HG03457 (cell line): ENCODE measurements around the gene PGM2L1.
"Not testable (repeated sequence)": the region's sequence is repeated elsewhere in the genome, so short reads cannot be mapped to it uniquely, and the experiment has no call there.

ENCODE experiments used
- ATAC-seq: cut with Tn5 transposase; IDR thresholded peaks from one replicate; pipeline ENCODE4 v1.9.1; 2021; ENCODE audit warnings: moderate number of reproducible peaks; ENCODE audit not compliant: unreplicated experiment

The PGM2L1 gene

DNA sequence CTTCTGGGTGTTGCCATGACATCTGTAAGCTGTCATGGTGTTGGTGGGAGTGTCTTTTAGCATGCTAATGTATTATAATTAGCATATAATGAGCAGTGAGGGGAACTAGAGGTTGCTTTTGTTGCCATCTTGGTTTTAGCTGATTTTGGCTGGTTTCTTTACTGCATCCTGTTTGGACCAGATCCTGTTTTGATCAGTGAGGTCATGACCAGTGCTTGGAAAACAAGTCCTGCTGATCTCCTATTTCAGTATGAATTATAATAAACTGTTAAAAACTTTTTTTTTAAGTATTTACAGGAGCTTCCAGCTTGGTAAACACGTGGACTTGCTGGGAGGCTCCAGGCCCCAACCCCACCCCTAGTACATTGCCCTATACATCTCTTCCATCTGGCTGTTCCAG is 56.3 kb downstream of the PGM2L1 start:
- no peak for ATAC-seq

- no peak for ATAC-seq
Observed at GRCh38 chr11:74339619-74340018, 58.6 kb downstream of the PGM2L1 start.

DNA sequence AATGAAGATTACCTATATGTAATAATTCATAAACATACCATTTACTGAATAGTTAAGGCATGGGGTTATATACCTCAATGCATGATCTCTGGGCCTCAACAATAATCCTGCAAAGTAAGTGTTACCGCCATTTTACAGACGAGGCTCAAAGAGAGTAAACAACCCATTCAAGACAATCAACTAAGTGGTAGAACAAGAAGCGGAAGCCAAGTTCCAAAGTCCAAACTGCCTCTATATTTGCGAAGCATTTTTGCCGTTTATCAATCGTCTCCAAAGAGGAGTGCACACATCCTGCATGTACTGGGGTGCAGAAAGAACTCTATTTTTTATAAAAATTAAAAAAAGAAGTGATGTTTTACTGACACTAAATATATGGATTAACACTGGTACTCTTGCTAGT is 59.3 kb downstream of the PGM2L1 start:
- ATAC-seq, result no peak

DNA sequence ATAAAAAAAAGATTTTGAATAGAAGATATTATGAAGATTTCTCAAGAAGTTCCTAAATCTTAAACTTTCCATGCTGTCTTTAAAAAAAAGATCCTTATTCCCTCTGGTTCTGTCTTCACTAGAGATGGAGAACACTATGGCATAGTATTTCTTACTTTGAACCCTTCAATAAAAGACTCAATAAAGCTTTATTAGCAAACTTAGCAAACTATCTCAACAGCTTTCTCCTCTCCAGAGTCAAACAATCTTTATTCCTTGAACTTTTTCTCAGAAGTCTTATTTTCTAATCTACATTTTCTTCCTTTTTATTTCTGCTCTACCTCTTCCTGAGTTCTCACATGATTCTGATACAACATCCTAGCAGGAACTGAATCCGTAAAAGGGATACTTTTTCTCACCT is 65.0 kb downstream of the PGM2L1 start:
- no peak for ATAC-seq

GRCh38 chr11:74332291-74332690 is 65.9 kb downstream of the PGM2L1 start:
- no peak for ATAC-seq

GRCh38 chr11:74331000-74331399 is 67.2 kb downstream of the PGM2L1 start:
- ATAC-seq, result not testable (repeated sequence)

DNA sequence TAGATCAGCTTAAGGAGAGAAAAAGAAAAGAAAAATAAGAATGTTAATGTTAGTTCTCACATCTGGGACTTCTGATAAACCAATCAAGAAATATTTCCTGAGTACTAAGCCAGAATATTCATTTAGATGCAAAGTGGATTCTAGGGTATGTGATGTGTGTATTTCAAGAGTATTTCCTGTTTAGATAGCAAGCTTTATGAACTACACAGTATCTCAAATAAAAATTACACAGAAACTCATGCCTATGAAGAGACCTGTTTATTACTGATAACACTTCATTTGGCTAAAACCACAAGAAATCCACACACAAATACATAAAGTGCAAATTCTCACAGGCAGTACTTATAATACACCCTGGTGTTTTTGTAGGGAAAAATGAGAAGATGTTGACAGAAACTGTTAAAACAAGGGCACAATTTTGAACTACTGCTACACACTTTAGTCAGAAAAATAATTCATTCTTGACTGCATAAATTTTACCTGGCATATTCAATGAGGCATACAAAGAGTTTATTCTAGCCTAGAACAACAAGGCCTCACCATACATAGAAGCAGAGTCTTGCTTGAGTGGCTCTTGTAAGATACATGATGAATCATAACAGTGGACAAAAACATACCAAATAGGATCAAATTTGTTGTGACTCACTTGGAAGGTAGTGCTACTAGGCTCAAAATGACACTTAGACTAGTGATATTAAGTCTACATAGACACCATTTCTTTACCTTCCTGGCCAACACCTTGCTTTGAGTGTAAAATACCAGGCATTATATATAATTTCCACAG is 68.0 kb downstream of the PGM2L1 start:
- ATAC-seq, result no peak

- ATAC-seq, result no peak
Observed at GRCh38 chr11:74327076-74327475, 71.2 kb downstream of the PGM2L1 start.

- ATAC-seq, result no peak
Observed at GRCh38 chr11:74326665-74327064, 71.6 kb downstream of the PGM2L1 start.

- no peak for ATAC-seq
Observed at GRCh38 chr11:74325649-74326645, 72.3 kb downstream of the PGM2L1 start.

DNA sequence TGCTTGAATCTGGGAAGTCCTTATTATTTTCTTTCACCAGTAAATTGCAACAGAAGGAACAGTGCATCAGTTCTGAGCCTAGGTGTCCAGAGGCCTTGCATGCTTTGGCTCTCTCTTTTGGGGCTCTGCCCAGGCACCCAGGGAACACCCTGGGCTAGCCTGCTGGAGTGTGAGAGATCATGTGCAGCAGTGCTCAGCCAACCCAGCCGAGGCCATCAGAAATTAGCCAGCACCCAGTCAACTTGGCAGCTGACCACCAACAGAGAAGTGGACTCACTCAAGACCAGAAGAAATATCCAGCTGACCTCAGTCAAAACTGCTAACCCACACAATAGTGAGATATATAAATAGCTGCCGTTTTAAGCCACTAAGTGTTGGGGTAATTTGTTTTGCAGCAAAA is 75.6 kb downstream of the PGM2L1 start:
- ATAC-seq, result no peak

- ATAC-seq, result no peak
Observed at GRCh38 chr11:74321487-74322188, 76.6 kb downstream of the PGM2L1 start.

DNA sequence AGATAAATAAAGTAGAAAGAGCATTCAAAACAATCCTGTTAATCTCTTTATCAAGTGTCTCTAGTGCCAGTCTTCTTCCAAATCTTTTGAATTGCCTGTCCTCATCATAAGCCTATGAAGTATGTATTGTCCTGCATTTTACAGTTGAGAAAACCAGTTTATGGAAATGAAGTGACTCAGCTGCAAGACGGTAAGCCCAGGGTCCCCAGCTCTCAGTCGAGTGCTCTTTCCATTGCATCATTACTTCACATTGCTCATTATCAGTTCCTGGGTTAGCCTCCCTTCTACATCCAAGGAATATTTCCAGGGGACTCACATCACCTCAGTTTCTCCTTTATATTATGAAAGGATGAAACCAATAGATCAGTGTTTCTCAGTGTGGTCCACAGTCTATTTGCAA is 77.7 kb downstream of the PGM2L1 start:
- no peak for ATAC-seq

- ATAC-seq, result no peak
Observed at GRCh38 chr11:74319139-74319816, 79.0 kb downstream of the PGM2L1 start.

DNA sequence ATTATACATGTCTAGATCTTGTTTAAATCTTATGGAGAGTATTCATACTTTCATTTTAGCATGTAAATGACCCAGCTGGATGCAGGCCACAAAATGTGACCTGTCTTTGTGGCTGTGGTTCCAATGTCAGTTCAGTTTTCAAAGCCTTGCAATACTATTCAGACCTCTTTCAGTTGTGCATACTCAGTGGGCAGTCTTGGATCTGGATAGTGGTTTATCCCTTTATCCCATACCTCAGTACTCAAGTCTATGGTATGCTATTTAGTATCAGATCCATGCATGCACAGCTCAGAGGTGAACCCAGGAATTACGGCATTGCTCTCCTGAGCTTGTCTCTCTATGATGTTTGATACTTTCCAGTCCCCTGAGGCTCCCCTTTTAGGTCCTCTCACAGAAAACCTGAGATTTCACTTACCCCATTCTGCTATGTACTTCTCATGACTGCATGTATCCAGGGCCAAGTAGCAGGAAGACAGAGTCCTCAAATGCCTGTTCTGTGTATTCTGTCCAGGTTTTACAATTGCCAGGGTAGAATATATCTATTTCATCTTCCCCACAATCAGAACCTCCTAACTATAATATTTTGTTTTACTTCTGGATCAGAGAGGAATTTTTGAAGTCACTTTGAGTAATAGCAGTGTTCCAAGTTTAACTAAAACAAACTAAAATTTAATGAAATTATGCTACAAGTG is 79.8 kb downstream of the PGM2L1 start:
- ATAC-seq, result no peak

DNA sequence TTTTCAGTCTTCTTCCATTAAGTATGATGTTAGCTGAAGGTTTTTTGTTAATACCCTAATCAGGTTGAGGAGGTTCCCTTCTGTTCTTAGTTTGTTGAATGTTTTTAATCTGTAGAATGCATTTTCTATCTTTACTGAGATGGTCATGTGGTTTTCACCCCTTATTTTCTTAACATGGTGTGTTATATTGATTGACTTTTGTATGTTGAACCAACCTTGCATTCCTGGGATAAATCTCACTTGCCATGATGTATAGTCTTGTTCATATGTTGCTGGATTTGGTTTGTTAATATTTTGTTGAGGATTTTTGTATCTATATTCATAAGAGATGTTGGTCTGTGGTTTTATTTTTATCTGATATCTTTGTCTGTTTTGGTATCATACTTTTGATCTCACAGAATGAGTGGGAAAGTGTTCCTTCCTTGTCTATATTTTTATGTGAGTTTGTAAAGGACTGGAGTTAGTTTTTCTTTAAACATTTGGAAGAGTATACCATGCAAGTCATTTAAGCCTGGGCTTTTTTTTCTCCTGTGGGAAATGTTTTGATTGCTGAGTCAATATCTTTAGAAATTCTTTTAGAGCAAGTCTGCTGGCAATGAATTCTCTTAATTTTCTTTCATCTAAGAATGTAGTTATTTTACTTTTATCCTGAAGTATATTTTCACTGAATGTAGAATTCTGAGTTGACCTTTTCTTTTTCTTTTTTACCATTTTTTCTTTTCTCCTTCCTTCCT is 81.3 kb downstream of the PGM2L1 start:
- ATAC-seq, result no peak

GRCh38 chr11:74312326-74312725 is 85.9 kb downstream of the PGM2L1 start:
- ATAC-seq, result no peak

GRCh38 chr11:74311352-74311926 is 86.8 kb downstream of the PGM2L1 start, which contains the start of gene P4HA3:
P4HA3 (minus strand) TSS chr11:74311640; CDS start chr11:74311611, 29 bp downstream.
- no peak for ATAC-seq

DNA sequence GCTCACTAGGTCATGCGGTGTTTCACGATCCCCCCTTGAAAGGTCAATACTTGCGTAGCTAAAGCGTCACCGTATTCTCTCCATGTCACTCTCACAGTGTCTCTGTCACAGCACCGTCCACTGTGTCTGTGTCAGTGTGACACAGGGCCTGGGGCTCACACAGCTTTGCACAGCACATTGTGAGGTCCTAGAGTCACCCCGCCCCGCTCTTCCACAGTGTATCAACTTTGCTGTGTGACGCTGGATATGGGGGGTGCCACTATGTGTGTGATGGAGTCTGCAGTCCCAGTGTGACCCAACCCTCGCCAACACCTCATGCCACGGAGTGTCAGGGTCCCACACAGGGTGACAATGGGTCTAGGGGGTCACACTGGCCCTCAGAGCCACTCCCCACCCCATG is 87.4 kb downstream of the PGM2L1 start:
- no peak for ATAC-seq
